ENCODE data around the gene NRG2.

The NRG2 gene

DNA sequence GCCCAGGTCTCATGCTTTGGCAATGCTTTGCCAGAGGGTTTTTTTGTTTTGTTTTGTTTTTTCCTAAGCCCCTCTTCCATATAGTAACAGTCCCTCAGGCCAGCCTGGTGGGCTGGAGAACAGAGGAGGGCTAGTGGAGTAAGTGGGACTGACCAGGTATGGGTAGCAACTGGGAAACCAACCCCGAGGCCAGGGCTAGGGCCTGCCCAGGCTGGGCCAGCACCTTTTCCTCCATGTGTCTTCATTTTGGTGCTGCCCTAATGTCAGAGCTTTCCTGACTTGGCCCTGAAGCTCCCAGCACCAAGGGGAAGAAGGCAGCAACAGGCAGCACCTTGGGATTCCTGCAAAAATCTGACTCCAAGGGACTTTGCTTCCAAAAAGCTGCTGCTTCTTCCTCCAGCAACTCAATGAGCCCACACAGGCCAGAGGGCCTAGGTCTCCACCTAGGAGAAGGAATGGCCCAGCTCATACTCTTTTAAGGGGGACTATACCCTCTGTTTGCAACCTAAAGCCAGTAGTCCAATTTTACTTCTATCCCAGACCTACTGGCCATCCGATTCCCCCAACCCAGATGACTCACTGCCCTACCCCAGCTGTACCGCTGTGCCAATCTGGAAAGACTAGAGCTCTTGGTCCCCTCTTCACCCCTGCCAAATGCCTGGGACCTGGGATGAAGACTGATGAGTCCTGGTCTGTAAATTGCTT lies 142.4 kb downstream of the NRG2 start:
- ATAC-seq, result no peak

DNA sequence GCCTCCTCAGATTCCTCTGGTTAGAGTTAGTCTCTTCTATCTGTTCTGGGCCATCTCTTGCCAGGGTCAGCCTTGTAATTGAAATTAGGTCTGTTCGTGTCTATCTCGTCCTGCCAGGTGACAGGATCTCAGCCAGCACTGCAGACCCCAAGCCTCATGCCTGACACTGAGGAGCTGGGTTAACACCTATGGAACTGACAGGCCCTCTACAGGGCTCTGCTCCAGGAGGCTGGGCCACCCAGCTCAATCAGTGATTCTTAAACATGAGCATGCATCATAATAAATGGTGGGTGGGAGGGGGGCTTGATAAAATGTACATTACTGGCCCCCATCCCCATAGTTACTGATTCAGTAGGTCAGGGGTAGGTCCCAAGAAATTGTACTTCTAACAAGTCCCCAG lies 144.1 kb downstream of the NRG2 start:
- no peak for ATAC-seq

DNA sequence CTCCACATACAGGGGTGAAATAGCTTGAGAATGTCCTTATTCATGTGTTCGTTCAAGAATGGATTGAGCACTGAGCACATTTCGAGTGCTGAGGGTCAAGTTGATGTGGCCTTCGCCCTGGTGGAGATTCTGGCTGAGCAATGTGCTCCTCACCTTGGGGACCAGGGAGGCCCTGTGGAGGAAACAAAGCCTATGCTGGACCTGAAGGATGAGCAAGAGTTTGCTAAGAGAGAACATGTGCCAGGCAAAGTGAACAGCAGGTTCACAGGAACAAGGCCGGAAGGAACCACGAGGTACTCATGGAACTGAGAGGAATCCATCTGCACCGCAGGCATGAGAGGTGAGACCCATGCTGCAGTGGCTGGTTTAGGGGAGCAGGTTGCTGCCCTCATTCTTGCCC lies 145.1 kb downstream of the NRG2 start:
- no peak for ATAC-seq

DNA sequence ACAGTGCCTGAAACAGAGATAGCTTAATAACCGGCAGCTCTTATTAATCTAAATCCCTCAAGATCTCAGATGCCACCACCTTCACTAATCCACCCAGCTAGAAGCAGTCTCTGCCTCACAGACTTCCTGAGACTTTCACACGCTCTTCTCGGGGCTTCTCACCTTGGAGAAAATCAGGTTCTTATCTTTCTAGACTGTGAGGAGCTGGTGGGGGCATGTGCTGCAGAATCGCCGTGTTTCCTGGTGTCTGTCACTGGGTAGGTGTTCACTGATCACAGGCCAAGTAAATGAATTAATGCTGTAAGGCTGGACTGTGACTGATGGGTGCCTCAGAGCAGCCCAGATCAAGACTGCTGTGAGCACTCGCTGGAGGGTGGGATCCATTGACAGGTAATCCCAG lies 145.8 kb downstream of the NRG2 start:
- no peak for ATAC-seq

DNA sequence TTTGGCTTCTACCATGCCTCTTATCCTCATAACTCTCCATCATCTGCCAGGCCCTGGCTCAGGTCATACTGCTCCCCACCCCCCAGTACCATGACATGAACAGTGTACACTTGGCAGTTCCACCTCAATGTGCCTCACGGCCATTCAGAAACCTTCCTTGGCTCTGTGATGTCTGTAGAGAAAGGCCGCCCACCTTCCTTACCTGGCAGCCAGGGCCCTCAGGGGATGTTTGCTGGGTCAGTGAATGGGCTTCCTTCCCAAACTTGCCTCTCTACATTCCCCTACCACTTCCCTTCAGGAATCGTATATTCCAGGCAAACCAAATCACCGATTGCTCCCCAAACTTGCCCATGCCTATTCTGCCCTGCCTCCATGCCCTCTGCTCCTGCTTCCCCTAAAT lies 146.4 kb downstream of the NRG2 start:
- ATAC-seq, result no peak

DNA sequence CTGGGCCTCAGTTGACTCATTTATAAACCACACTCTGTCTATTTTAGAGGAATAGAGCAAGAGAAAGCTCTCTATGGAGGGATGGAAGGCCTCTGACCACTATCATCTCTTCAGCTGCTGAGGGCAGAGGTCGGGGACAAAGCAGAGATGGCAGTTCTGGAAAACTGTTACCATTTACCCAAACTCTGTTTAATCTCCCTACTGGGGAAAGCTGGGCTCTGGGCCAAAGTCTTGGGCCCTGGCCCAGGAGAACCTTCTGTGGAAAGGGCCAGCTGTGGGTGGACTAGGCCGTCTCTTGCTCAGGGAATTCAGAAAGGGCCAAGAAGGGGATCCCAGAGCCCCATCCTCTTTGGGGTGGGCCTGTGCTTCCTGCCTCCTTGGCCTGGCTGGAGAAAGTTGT lies 147.5 kb downstream of the NRG2 start:
- ATAC-seq, result no peak

DNA sequence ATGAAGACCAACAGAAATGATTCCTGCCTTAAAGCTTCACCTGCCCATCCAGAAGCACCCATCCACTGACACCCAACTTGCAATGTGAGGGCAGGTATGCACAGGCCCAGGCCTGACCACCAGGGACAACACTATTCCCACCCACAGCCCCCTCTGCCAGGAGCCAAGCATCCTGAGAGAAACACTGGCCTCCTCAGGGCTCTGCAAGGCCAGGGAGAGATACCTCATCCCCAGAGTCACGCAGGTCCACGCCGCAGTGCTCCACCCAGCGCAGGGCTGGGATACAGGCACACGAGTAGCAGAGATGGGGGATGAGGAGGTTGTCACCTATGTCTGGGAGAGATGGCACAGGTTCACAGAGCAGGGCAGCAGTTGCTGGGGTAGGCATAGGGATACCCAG lies 148.1 kb downstream of the NRG2 start:
- no peak for ATAC-seq

DNA sequence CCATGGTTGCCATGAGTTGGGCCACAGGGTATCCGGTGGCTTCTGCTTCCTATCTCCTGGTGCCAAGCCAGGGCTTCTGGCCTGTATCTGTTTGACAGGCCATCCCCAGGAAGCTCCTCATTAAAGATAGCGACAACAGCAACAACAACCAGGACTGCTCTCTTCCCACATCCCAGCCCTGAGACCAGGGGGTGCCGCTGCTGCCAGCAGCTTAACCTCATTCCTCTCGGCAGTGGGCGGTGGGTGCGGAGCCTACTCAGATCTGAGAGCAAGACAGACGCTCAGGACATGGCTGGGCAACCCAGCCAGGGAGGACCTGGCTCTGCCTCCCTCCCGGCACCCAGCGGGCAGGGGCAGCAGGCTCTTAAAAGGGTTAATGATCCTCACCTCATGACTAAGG lies 149.2 kb downstream of the NRG2 start:
- ATAC-seq, result no peak

DNA sequence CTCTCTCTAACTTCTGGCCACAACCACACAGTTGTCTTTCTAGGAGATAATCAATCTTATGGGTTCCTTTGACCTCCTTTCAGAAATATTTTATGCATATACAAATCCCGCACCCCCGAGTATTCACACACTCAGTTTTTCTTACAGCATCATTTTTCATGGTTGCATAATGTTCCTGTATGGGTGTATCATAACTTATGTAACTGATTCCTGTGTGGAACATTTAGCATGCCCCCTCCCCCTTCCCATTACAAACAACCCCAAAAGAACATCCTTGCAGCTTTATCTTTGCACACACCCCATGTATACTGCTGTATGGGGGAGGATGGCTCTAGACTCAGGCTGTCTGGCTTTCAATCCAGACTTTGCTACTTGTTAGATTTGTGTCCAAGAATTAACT lies 153.7 kb downstream of the NRG2 start:
- ATAC-seq, result no peak

DNA sequence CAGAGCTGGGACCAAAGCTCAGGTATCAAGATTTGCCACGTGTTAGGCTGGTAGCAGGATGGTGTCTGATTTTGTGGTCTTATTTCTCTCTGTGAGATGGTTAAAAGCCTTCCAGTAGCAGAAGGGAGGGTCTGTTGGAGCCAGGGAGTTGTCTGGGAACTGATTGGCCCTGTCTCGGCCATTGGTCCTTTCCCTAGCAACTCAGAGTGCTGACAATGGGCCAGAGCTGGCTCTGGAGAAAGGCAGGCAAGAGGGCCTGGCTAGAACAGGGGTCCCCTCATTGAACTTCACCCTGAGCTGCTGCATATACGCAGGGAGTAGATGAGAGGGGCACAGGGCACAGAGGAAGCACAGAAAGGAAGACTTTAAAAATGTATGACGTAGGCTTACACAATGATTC lies 154.7 kb downstream of the NRG2 start:
- ATAC-seq, result no peak

DNA sequence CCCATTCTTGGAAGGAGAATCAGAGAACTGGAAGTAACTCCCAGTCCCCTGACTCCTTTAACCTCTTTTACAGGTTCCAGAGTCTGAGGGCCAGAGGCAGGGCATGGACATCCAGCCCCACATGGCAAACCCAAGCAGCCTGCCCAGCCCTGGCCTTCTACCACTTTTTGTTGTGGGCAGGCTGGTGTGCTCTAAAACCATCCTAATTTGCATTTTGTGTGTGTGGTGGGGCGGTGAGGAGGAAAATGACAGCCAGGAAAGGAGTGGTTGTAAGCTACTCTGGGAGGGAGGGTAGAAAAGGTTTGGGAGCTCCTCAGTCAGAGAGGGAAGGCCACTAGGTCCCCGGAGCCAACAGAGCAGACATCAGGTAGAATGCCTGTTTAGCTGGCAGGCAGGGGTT lies 156.9 kb downstream of the NRG2 start:
- no peak for ATAC-seq

DNA sequence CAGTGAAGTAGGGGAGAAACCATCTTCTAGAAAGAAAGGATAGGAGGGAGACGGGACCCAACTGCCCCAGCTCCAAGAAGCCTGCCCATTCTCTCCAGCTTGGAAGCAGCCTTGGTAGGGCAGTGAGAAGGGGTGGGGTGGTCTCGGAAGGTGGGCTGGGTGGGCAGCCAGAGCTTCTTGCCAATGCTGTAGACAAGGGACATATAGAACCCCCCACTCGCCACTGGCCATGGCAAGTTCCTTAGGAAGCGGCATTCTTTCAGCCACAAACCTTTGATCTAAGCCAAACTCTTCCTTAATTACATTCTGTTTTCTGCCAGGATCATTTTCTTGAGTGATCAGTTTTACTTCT lies 157.3 kb downstream of the NRG2 start:
- ATAC-seq, result no peak

DNA sequence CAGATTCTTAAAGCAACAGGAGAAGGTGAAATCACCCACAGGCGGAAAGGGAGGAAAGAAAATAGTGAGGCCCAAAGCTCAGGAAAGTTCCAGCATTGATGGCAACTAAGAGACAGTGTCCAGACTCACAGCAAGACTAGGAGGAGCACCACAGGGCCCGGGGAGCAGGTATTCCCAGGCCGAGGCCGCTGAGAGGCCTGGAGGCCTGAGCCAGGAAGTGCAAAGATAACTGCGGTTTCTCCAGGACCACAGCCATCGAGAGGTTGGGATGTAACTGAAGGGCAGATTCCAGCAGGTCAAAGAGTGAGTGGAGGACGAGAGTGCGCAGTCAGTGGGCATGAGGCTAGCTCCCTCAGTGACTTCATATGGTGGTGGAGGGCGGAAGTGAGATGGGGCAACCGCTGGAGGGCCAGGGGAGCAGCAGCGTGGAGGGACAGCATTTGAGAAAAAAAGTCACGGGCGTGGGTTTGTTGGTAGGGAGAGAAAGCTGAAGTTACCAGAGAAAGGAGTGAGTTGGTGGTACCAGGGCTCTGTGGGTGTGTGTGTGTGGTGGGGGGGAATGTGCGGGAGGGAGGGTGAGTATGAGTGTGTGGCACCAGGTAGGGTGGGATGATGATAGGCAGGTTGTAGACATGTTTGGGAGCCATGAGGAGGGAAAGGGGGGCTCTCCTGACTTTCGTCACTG lies 157.8 kb downstream of the NRG2 start:
- ATAC-seq, result no peak

DNA sequence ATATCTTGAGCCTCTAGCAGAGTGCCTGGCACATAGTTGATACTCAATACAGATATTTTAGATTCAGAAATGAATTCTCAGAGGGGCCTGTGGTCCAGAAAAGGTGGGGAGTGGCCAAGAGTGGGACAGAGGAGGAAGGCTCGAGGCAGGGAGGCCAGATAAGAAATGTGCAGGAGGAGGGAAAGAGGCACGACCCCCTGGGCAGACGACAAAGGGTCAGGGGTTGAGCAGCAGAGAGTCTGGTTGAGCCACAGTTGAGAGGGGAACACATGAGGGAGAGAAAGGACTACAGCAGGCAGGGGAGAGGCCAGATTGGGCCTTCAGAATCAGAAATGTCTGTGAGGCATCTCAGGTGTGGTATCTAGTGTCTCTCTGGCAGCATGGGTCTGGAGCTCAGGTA lies 158.4 kb downstream of the NRG2 start:
- no peak for ATAC-seq

DNA sequence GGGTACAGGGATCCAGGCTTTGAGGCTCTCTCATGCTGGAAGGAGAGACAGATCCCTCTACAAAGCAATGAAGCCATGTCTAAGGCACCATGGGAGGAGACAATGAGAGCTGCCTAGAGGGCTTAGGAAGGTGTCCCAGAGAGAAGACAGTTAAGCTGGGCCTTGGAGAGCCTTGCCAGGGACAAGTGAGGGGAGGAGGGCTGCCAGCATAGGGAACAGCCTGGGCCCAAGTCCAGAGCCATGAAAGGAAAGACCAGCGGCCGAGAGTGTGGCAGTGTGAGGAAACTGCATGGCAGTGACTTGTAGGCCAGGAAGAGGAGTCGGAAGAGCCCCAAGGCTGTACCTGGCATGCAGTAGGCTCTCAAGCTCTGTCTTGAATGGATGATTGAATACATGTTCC lies 159.0 kb downstream of the NRG2 start:
- ATAC-seq, result no peak

DNA sequence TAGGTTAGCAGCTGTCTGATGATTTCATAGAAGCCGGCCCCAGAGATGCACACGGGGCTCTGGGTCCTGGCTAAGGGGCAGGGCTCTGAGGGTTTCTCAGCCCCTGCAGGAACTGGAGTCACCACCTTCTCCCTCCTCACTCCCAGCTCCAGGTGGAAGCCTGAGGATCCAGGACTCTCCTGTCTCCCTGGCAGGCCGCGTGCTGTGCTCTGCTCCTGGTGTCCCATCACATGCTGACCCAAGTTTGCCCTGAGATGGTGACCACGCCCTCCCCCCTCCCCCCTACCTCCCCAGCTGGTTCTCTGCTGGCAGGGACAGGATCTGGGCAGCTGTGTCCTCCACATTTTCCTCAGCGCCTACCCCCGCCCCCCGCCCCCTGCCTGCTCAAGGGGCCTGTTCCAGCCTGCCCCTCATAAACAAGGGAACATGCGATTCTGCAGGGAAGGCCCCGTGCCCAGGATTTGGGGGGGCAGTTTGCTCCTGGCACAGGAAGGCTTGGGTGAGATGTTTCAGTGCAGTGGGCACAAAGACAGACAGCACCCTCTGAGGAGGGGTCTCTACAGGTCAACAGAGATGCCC lies 160.0 kb downstream of the NRG2 start:
- ATAC-seq, result no peak

DNA sequence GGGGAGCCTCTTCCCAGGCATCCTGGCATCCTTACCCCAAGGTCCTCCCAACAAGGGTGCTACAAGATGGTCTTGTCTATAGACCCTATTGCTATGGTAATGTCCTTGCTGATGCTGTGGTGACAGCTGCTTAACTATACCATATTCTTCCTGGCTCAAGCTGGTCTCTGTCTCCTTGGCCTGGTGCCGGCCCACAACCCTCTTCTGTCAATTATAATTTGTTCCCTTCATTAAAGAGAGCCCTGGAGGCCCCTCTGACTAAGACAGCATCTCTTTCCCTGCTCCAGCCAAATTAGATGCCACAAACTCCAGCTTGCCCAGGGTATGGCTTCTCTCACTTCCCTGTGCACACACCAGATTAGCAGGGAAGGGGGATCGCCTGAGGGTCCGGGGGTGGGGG lies 160.8 kb downstream of the NRG2 start:
- no peak for ATAC-seq

DNA sequence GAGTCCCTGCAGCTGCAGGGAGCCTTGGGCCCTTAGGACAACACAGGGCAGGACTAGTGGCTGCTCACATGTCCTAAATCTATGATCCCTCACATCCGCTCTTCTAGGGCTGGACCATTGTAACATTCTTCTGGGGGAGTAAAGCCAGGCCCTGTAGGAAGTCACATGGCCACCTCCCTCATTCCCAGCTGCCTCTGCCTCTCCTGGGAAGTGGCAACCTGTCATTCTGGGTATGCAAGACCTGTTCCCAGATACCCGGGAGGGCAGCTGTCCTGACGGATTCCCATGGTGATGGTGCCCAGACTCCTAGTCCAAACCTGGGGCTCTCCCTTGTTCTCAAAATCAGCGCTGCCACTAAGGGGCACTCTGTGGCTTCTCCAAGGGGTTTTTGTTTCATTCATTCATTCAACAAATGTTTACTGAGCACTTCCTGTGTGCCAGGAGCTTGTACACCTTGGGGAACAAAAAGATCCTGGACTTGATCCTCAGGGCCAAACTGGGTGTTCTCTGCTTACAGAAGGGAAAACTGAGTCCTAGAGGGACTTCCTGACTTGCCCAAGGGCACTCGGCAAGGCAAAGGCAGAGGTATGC lies 161.9 kb downstream of the NRG2 start:
- ATAC-seq, result no peak

DNA sequence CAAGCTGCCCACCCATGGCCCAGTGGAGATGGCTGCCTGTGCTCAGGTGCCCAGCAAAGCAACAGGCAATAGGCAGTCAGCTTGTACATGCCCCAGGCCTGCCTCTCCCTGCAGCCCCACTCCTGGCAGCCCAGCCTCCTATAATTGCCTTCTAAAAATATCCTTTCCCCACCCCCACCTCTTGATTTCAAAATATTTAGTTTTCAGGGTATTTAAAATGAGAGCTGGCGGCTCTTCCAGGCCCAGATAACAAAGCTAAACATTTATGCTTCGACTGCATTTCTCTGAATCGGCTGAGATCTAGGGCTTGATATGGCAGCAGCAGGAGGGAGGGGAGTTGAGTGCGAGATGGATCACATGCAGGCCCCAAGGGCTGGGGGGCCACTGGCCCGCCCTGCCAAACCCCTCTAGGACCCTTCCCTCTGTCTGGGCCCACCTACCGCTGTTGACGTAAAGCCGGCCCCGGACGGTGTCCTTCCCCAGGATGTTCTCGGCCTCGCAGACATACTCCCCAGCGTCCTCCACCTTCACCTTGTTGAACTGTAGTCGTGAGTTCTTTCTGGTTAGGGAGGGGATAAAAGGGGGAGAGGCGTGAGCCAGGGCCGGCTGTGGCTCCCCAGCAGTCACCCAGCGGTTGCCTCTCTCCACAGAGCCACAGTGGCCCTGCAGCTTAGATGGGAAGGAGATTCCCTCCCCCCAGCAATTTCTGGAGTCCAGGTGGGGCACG lies 162.5 kb downstream of the NRG2 start:
- ATAC-seq, result no peak

DNA sequence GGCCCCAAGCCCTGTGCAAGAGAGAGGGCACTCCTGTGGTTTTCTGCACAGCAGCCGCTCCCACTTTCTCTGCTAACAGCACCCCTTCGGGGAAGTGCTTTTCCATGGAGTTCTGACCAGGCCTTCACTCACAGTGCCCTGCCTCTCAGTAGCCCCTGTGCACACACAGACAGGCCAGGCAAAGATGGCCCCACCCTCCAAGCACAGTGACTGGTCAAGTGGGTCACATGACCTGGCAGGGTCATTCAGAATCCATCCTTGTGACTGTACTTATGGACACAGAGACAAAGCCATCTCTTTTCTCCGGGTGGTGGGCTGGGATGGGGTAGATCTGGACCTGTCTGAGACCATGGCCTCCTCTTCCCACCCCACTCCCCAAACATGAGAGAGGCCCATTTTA lies 165.0 kb downstream of the NRG2 start:
- ATAC-seq, result no peak

DNA sequence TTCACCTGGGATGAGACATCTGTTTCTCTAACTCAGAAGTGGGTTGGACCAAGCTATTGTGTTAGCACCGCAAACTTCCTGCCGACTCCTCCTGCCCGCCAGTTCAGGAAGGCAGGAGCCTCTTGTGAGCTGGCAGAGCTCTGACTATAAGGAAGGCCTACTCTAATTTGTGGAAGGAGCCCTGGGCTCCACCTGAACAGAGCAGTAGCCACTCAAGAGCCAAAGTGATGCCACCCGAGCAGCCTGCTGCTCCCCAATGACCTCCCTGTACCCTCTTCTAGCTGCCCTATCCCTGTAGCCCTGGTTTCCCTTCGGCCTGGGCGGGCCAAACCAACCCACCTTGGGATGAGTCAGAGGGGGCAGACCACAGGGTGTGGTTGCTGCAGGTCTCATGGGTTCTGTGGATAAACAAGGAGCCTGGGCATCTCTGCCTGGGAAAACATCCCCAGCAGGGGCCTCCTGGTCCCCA lies 165.9 kb downstream of the NRG2 start:
- ATAC-seq, result no peak

DNA sequence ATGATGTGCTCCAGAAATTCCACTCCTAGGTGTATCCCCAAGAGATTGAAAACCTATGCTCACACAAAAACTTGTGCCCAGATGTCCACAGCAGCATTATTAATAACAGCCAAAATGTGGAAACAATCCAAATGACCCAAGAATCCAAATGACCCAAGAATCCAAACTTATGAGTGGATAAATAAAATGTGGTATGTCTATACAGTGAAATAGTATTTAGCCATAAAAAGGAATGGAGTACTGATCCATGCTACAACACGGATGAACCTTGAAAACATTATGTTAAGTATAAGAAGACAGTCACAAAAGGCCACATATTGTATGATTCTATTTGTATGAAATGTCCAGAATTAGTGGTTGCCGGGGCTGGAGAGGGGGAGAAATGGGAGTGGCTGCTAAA lies 167.1 kb downstream of the NRG2 start:
- ATAC-seq, result no peak
